HG03060 (cell line): ENCODE data around the gene CELA2A.
"Not testable (repeated sequence)": the region's sequence is repeated elsewhere in the genome, so short reads cannot be mapped to it uniquely, and the experiment has no call there.

Source experiments
- ATAC-seq: cut with Tn5 transposase; IDR thresholded peaks from one replicate; pipeline ENCODE4 v1.9.1; 2021; ENCODE audit warnings: low read depth, moderate number of reproducible peaks; ENCODE audit not compliant: unreplicated experiment

Gene CELA2A

GRCh38 chr1:15424146-15424667 is 32.3 kb upstream of the CELA2A start:
- no peak for ATAC-seq

GRCh38 chr1:15424981-15425380 is 31.6 kb upstream of the CELA2A start:
- ATAC-seq, result no peak

- no peak for ATAC-seq
These were observed 31.0 kb upstream of the CELA2A start for GRCh38 chr1:15425521-15425920.

- no peak for ATAC-seq
These were observed 30.6 kb upstream of the CELA2A start for GRCh38 chr1:15425958-15426357.

GRCh38 chr1:15426492-15427279 is 29.8 kb upstream of the CELA2A start:
- ATAC-seq, result no peak

DNA sequence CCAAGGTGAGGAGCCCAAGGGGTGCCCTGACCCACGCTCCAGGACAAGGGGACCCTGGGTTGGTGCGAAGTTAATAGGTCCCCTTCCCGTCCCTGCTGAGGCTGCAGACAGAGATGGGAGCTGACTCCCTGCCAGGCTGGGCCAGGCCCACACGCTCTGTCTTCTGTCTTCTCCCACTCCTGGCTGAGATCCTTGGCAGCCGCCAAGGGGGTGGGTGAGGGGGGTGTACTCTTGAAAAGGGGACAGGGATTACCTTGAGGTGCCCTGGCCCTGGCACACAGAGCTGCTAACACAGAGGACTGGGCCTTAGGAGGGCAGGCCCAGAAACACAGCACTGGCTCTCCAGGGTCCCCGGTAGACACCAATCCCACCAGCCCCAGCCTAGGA is 29.3 kb upstream of the CELA2A start:
- no peak for ATAC-seq

DNA sequence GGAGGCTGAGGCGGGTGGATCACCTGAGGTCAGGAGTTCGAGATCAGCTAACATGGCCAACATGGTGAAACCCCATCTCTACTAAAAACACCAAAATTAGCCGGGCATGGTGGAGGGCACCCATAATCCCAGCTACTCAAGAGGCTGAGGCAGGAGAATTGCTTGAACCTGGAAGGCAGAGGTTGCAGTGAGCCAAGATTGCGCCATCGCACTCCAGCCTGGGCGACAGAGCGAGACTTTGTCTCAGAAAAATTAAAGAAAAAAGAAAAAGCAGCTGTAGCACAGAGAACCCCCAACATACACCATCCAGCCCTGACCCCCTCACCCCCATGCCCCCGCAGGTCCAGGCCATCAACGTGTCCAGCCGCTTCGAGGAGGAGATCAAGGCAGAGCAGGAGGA is 28.3 kb upstream of the CELA2A start:
- not testable (repeated sequence) for ATAC-seq

DNA sequence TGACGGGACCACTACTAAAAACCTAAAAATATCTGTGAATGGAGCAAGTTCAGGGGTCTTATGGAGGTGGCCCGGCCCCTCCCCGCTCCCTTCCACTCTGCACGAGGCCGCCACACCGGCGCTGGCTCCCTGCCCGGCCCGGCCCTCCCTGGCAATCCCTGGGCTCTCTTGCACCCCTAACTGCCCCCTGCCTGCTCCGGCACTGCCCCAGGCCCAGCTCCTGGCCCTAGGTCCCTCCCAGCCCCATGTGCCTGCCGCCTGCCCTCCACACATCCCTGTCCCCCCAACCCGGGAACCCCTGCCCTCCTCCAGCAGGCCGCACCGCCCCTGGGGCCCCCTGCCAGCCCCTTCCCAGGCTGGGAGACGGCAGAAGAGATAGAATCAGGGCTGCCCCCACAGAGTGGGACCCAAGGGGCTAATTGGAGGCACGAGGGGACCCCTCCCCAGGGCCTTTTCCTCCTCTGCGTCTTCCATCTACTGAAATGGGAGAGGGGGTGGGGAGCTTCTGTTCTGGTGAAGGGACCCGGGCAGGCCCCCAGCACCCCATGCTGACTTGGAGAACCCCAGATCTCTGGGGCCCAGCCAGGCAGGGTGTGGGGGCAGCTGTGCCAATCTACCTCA is 27.6 kb upstream of the CELA2A start:
- no peak for ATAC-seq

GRCh38 chr1:15429701-15430149 is 26.8 kb upstream of the CELA2A start:
- no peak for ATAC-seq

- ATAC-seq, result no peak
These were observed 25.6 kb upstream of the CELA2A start for GRCh38 chr1:15430787-15431570.

- ATAC-seq, result no peak
These were observed 25.0 kb upstream of the CELA2A start for GRCh38 chr1:15431571-15431948.

DNA sequence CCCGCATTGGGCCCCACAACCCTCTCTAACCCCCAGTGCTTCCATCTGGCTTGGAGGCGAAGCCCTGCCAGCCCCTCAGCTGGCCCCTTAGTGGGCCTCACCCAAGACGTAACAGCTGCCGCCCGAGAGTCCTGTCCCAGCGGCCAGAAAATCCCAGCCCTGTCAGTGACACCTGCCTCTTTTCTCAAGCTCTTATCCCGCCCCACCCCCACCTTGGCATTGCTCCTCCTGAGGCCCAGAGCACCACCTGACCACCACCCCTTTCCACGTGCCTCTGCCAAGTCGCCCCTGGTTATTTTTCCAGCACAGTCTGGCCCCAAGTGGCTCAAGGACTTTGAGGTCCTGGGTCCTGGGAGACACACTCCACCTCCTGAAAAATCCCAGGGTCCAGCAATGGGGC is 24.2 kb upstream of the CELA2A start:
- no peak for ATAC-seq

DNA sequence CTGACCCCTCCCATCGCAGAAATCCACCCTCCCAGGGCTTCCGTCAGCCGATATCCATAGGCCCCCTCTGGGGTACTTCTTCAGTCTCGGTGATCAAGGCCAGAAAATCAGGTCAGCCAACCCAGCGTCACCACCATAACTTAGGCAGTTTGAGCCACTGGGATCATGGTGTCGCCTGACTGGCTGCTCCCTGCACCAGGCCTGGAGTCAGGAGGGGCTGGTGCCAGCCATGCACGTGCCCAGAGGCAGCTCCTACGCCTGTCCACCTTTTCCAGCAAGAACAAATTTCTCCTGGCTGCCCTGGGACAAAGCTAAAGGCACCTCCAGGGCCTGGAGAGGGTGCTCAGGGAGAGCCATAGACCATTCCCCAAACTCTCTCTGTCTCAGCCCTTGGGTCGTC is 23.1 kb upstream of the CELA2A start:
- ATAC-seq, result no peak

DNA sequence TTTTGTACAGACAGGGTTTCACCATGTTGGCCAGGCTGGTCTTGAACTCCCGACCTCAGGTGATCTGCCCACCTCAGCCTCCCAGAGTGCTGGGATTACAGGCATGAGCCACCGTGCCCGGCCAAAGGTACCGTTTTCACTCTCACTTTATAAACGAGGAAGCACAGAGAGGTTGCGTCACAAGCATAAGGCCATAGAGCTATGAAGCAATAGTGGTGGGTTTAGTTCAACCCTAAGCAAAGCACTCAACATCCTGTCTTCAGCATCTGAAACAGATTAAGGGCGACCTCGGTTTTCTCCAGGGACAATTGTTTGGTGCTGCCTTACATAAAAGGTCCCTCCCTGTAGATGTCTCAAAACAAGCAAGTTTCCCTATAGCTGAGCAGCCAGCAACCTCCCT is 21.8 kb upstream of the CELA2A start:
- ATAC-seq, result not testable (repeated sequence)

DNA sequence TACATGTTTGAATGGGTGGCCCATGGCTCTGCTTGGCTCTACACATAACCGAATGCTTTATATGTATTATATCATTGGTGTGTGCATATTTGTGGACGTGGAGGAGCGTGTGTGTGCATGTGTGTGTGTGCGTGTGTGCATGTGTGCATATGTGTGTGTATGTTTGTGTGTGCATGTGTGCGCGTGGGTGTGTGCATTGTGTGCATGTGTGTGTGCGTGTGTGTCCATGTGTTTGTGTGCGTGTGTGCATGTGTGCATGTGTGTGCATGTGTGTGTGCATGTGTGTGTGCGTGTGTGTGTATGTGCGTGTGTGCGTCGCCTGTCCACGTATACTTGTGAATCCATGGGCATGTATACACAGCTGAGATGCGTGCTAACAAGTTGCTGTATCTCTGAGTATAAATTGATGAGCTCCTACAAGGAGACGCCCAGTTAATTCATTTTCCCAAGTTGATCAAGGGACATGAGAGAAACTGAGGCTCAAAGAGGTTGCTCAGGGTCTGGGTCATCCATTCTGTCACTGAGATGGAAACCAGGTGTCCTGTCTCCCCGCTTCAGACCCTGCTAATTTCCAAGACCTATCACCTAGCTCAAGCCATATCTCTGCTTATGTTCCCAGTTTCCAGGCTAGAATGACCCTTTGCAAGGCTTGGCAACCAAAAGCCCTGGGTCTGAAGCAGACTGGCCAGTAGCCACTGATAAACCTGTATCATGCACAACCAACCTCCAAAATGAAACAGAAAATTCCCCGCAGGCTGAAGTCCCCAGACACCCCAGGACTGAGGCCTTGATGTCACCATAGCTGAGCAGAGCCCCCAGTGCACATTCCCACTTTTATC is 21.1 kb upstream of the CELA2A start:
- ATAC-seq, result no peak

DNA sequence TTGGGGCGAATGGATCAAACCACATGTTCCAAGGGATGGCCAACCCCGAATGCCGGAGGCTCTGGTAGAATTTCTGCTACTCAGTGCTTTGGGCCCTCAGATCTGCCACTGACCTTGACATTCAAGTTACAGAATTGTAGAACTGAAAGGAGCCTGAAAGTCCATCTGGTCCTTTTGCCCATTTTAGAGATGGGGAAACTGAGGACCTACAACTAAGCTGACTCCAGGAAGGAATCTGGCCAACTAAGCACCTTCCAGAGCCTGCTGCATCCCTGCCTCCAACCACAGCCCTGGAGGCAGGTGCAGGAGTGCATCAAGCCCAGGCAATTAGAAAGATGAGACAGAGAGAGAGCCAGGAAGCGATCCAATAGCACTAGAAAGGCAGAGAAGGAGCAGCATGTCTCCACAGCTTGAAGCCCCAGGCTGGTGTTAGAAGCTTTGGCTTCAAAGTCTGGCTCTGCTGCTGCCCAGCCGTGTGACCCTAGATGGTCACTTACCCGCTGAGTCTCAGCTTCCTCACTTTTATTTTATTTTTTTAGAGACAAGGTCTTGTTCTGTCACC is 19.6 kb upstream of the CELA2A start:
- no peak for ATAC-seq

- no peak for ATAC-seq
These were observed 17.2 kb upstream of the CELA2A start for GRCh38 chr1:15439325-15439724.

DNA sequence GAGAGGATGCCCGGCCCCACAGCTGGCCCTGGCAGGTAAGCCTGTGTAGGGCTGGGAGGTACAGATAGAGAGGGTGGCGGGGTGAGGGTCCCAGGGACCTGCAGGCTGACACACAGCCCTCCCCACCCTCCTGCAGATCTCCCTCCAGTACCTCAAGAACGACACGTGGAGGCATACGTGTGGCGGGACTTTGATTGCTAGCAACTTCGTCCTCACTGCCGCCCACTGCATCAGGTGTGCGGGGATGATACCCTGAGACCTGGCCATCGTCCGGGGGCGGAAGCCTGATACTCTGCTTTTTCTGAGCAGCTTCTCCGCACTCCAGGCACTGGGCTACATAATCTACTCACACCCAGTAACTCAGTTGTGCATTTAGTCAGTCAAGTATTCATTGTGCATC is 16.2 kb upstream of the CELA2A start:
- no peak for ATAC-seq

DNA sequence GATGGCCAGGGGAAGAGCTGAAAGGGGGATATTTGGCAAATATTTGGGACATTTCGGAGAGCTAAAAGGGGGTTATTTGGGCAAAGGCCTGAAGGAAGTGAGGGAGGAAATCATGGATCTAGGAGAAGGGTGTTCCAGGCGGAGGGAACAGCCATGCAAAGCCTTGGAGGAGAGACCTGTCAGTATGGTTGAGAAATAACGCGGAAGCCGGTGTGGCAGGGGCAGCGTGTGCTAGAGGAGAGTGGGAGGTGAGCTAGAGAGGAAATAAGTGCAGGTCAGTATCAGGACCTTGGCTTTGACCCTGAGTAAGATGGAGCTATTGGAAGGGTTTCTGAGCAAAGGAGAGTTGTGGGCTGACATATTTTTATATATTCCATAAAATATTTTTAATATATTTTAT is 15.3 kb upstream of the CELA2A start:
- no peak for ATAC-seq

- ATAC-seq, result no peak
These were observed 14.4 kb upstream of the CELA2A start for GRCh38 chr1:15442119-15442518.
